Neural progenitor cell (in vitro differentiated cells): ENCODE data around the gene TSHZ2.

ENCODE experiments used
- EZH2 ChIP-seq: fragments of 200-600 bp; sonication (generic); IDR thresholded peaks from 2 replicates; pipeline ENCODE4 v1.6.1; 2017; ENCODE audit warnings: antibody characterized with exemption, mild to moderate bottlenecking, moderate library complexity
- EZH2phosphoT487 ChIP-seq: fragments of 200-600 bp; sonication (generic); IDR thresholded peaks from 2 replicates; pipeline ENCODE4 v1.6.1; 2017; ENCODE audit warnings: antibody characterized with exemption
- TF ChIP-seq, protein P1 (sequence below): fragments of 200-600 bp; sonication (generic); IDR thresholded peaks from 2 replicates; pipeline ENCODE4 v1.5.1; 2017; ENCODE audit warnings: antibody characterized with exemption, mild to moderate bottlenecking

DNA sequence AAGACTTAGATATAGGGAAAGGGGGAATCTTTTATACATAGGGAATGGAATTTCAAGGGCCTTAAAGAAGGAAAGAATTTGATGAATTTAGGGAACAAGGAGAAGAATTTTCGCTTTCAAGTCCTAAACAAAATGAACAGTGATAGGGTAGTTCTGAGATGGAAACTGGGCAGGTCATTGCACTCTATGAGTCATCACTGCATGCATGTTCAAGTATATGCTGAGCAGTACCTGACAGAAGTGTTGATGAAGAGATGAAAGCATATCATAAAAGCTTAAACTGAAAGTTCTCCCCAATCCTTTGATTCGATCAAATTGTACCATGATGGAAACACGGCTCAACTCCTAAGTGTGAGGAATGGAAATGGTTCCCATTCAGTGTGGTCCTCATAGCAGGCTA is 271.0 kb downstream of the TSHZ2 start:
- TF ChIP-seq EZH2phosphoT487 (no peak), EZH2 (no peak)
- TF ChIP-seq, protein P1, sequence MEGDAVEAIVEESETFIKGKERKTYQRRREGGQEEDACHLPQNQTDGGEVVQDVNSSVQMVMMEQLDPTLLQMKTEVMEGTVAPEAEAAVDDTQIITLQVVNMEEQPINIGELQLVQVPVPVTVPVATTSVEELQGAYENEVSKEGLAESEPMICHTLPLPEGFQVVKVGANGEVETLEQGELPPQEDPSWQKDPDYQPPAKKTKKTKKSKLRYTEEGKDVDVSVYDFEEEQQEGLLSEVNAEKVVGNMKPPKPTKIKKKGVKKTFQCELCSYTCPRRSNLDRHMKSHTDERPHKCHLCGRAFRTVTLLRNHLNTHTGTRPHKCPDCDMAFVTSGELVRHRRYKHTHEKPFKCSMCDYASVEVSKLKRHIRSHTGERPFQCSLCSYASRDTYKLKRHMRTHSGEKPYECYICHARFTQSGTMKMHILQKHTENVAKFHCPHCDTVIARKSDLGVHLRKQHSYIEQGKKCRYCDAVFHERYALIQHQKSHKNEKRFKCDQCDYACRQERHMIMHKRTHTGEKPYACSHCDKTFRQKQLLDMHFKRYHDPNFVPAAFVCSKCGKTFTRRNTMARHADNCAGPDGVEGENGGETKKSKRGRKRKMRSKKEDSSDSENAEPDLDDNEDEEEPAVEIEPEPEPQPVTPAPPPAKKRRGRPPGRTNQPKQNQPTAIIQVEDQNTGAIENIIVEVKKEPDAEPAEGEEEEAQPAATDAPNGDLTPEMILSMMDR, result no peak
